ENCODE results near the gene OR10R2.

- TF ChIP-seq POLR2A (IDR thresholded peaks at IDR 0.05; ENCODE audit: low read depth, low read length) (no peak), POLR2AphosphoS5 (IDR thresholded peaks at IDR 0.05; ENCODE audit: low read depth, low read length) (no peak)
Observed at GRCh38 chr1:158491316-158491715, 19.3 kb downstream of the OR10R2 start.

Measured in GM12891 (cell line).